NT2/D1 (cell line): ENCODE results near the gene PRKCB.

Experiments used
- YY1 ChIP-seq: IDR thresholded peaks from 2 replicates; pipeline ENCODE4 v1.6.1; 2011; ENCODE audit not compliant: insufficient read length, insufficient read depth
- ZNF274 ChIP-seq: IDR thresholded peaks from 2 replicates; pipeline ENCODE4 v1.6.1; 2011; ENCODE audit warnings: mild to moderate bottlenecking, low read depth, low read length

- no peak for TF ChIP-seq ZNF274
- no peak for TF ChIP-seq YY1
Observed at GRCh38 chr16:24138024-24138423, 302.2 kb downstream of the PRKCB start.
